ENCODE data around the gene EMSY. TPM values are rescaled to one million over a fixed set of nuclear protein-coding genes. Genes with fewer than 3 reads are reported as not detected.

Gene EMSY, protein sequence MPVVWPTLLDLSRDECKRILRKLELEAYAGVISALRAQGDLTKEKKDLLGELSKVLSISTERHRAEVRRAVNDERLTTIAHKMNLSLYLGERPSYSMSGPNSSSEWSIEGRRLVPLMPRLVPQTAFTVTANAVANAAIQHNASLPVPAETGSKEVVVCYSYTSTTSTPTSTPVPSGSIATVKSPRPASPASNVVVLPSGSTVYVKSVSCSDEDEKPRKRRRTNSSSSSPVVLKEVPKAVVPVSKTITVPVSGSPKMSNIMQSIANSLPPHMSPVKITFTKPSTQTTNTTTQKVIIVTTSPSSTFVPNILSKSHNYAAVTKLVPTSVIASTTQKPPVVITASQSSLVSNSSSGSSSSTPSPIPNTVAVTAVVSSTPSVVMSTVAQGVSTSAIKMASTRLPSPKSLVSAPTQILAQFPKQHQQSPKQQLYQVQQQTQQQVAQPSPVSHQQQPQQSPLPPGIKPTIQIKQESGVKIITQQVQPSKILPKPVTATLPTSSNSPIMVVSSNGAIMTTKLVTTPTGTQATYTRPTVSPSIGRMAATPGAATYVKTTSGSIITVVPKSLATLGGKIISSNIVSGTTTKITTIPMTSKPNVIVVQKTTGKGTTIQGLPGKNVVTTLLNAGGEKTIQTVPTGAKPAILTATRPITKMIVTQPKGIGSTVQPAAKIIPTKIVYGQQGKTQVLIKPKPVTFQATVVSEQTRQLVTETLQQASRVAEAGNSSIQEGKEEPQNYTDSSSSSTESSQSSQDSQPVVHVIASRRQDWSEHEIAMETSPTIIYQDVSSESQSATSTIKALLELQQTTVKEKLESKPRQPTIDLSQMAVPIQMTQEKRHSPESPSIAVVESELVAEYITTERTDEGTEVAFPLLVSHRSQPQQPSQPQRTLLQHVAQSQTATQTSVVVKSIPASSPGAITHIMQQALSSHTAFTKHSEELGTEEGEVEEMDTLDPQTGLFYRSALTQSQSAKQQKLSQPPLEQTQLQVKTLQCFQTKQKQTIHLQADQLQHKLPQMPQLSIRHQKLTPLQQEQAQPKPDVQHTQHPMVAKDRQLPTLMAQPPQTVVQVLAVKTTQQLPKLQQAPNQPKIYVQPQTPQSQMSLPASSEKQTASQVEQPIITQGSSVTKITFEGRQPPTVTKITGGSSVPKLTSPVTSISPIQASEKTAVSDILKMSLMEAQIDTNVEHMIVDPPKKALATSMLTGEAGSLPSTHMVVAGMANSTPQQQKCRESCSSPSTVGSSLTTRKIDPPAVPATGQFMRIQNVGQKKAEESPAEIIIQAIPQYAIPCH (N-terminal part only)
- total RNA-seq = 23.5 and 26.9 TPM in 2 replicates

GRCh38 chr11:76444384-76445120 lies at the start of gene EMSY:
Gene EMSY, plus strand, starts transcription at chr11:76445018. Its CDS starts 1,921 bp downstream, at chr11:76446939.

Small RNA genes lying within 50 kb of the gene (small RNA-seq; reads per million reads assigned to genes)
- gene AP001189.2 (not detected), gene RF00019 (not detected)

Other genes starting within 250 kb of the EMSY start
- gene WNT11, start 238.5 kb upstream of the EMSY start, total RNA-seq = not detected in 2 replicates
- gene THAP12, start 63.9 kb upstream of the EMSY start, total RNA-seq = 77.1 and 89.0 TPM in 2 replicates
- 2.2 and 2.8 TPM in 2 replicates for gene GVQW3, start 63.7 kb upstream of the EMSY start, total RNA-seq
- 15.4 and 36.3 TPM in 2 replicates for gene LRRC32, start 225.7 kb downstream of the EMSY start, total RNA-seq

Measured in thoracic aorta endothelial cell (primary cell).